ENCODE results near the gene QRFP.

QRFP gene, protein sequence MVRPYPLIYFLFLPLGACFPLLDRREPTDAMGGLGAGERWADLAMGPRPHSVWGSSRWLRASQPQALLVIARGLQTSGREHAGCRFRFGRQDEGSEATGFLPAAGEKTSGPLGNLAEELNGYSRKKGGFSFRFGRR

DNA sequence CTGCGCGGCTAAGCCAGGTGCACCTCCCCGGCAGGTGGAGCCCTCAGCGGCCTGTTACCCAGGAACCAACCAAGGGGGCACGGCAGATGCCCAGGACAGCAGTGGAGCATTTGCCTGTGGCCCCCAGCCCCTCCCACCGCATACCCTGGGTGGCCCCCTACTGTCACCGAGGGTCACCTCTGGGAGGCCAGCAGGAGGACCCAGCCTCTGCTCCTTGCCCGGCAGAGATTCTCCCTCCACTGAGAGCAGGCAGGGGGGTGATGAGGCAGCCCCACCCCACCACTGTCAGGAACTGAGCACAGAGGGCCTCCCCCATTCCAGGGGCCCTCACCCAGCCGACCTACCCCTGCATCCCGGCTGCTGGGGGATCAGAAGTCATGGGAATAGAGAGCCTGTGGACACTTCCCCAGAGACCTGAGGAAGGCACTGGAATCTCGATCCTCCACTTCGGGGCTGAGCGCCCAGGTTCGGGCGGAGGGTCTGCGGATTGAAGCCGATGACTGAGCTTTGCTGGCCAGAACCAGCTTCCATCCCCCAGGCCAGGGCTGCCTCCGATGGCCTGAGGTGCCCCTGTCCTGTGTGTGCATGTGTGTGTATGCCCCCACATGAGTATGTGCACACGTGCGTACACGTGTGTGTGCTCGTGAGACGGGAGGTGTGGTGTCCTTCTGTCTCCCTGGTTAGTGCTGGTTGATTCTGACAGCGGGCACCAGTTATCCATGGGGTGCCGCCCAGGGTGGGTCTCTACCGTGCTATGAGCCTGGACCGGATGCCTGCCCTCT is at the start of gene QRFP:
Gene QRFP, minus strand, starts transcription at position 580 of the 782 bp plus-strand sequence. CDS start 2,974 bp downstream, outside the sequence.
- Histone ChIP-seq H3K27me3 (replicated peaks; ENCODE audit: control insufficient read depth, insufficient read depth, low read length) (no peaks in the 10 kb centered on the region; the same call in 1 of the 2 replicates), H3K4me3 (replicated peaks; ENCODE audit: low read depth, low read length) (no peak within 1 kb of the TSS), H3K36me3 (ENCODE audit: control insufficient read depth, insufficient read depth, low read length) (peaks cover 2% of the 10 kb centered on the region; the same call in 1 of the 2 replicates)
- TF ChIP-seq, protein P1, sequence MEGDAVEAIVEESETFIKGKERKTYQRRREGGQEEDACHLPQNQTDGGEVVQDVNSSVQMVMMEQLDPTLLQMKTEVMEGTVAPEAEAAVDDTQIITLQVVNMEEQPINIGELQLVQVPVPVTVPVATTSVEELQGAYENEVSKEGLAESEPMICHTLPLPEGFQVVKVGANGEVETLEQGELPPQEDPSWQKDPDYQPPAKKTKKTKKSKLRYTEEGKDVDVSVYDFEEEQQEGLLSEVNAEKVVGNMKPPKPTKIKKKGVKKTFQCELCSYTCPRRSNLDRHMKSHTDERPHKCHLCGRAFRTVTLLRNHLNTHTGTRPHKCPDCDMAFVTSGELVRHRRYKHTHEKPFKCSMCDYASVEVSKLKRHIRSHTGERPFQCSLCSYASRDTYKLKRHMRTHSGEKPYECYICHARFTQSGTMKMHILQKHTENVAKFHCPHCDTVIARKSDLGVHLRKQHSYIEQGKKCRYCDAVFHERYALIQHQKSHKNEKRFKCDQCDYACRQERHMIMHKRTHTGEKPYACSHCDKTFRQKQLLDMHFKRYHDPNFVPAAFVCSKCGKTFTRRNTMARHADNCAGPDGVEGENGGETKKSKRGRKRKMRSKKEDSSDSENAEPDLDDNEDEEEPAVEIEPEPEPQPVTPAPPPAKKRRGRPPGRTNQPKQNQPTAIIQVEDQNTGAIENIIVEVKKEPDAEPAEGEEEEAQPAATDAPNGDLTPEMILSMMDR (IDR thresholded peaks at IDR 0.05; ENCODE audit: insufficient read depth, low read length, poor library complexity, severe bottlenecking): peak; percentile 2
- no peak for DNase-seq (ENCODE audit: extremely low read depth, insufficient read length)

- no peaks in the 10 kb centered on the region; the same call in 1 of the 2 replicates for H3K36me3 ChIP-seq (ENCODE audit: control insufficient read depth, insufficient read depth, low read length)
- TF ChIP-seq, protein P1 (IDR thresholded peaks at IDR 0.05; ENCODE audit: insufficient read depth, low read length, poor library complexity, severe bottlenecking): no peak
- peaks cover 4% of the 10 kb centered on the region for H3K27me3 ChIP-seq (replicated peaks; ENCODE audit: control insufficient read depth, insufficient read depth, low read length)
- no peak for DNase-seq (ENCODE audit: extremely low read depth, insufficient read length)
- no peak overlapping the region for H3K4me3 ChIP-seq (replicated peaks; ENCODE audit: low read depth, low read length)
Measured at GRCh38 chr9:130945173-130945572, 48.6 kb upstream of the QRFP start.

DNA sequence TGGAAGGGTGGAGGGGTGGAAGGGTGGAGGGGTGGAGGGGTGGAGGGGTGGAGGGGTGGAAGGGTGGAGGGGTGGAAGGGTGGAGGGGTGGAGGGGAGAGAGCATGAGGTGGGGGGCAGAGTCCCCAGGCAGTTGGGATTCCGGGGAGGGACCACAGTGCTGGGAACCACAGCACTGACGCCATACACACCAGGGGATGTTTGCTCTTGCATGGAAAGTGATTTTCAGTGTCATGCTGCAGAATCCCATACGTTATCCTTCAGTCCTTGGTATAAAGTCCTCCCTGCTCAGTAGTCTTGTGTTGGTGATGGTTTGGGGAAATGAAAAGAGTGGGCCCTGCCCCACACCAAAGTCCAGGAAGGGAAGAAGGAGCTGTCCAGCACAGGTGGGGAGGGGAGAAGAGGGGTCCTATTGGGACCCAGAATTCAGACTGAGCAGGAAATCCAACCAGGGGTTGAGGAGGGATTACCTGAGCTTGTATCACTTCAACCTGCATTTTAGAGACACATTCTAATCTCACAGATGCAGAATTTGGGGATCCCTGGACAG is 48.0 kb upstream of the QRFP start:
- DNase-seq (ENCODE audit: extremely low read depth, insufficient read length): no peak
- Histone ChIP-seq H3K4me3 (replicated peaks; ENCODE audit: low read depth, low read length) (no peak overlapping the region), H3K36me3 (ENCODE audit: control insufficient read depth, insufficient read depth, low read length) (no peaks in the 10 kb centered on the region), H3K27me3 (replicated peaks; ENCODE audit: control insufficient read depth, insufficient read depth, low read length) (peaks cover 4% of the 10 kb centered on the region)
- TF ChIP-seq, protein P1 (IDR thresholded peaks at IDR 0.05; ENCODE audit: insufficient read depth, low read length, poor library complexity, severe bottlenecking): no peak

GRCh38 chr9:130943777-130944176 is 47.2 kb upstream of the QRFP start:
- peaks cover 4% of the 10 kb centered on the region for H3K27me3 ChIP-seq (replicated peaks; ENCODE audit: control insufficient read depth, insufficient read depth, low read length)
- H3K36me3 ChIP-seq (ENCODE audit: control insufficient read depth, insufficient read depth, low read length): no peaks in the 10 kb centered on the region
- TF ChIP-seq, protein P1 (IDR thresholded peaks at IDR 0.05; ENCODE audit: insufficient read depth, low read length, poor library complexity, severe bottlenecking): no peak
- no peak for DNase-seq (ENCODE audit: extremely low read depth, insufficient read length)
- no peak overlapping the region for H3K4me3 ChIP-seq (replicated peaks; ENCODE audit: low read depth, low read length)

DNA sequence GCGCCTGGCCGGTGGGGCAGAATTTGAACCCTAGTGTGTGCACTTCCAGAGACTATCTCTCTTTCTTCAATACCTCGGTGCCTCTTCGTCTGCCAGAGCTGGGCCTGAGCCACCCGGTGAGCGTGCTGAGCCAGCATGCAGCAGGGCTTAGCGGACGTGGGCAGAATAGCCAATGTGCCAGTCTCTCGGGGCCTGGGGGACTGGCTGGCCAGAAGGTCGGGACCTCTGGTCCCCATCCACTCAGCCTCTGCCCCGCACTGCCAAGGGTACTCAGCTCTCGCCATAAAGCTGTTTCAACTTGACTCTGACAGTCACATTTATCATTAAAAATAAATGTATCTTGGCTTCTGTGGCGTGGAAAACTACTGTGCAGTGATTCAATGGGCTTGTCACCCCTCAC is 46.6 kb upstream of the QRFP start:
- H3K4me3 ChIP-seq (replicated peaks; ENCODE audit: low read depth, low read length): no peak overlapping the region
- peaks cover 4% of the 10 kb centered on the region for H3K27me3 ChIP-seq (replicated peaks; ENCODE audit: control insufficient read depth, insufficient read depth, low read length)
- TF ChIP-seq, protein P1 (IDR thresholded peaks at IDR 0.05; ENCODE audit: insufficient read depth, low read length, poor library complexity, severe bottlenecking): no peak
- no peaks in the 10 kb centered on the region for H3K36me3 ChIP-seq (ENCODE audit: control insufficient read depth, insufficient read depth, low read length)
- no peak for DNase-seq (ENCODE audit: extremely low read depth, insufficient read length)
